GM18909 (cell line): ENCODE measurements around the gene LRRC1.
"Not testable (repeated sequence)": the region's sequence is repeated elsewhere in the genome, so short reads cannot be mapped to it uniquely, and the experiment has no call there.

Source experiments
- ATAC-seq: cut with Tn5 transposase; IDR thresholded peaks from one replicate; pipeline ENCODE4 v1.9.1; 2021; ENCODE audit warnings: mild to moderate bottlenecking; ENCODE audit not compliant: unreplicated experiment, poor library complexity

LRRC1 gene

GRCh38 chr6:53790886-53791285, 3.9 kb upstream of the LRRC1 start:
- no peak for ATAC-seq

DNA sequence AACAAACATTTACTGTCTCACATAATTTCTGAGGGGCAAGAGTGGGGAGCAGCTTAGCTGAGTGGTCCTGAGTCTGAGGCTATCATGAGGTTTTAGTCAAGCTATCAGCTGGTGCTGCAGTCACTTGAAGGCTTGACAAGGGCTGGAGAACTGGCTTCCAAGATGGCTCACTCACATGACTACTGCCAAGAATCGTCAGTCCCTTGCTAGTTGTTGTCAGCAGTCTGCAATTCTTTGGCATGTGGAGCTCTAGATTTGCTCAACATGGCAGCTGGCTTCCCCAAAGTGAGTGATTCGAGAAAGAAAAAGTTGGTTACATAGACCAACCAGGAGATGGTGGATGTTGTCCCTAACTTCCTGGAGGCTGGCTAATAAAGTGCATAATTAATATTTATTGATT, 2.8 kb upstream of the LRRC1 start:
- ATAC-seq = no peak

DNA sequence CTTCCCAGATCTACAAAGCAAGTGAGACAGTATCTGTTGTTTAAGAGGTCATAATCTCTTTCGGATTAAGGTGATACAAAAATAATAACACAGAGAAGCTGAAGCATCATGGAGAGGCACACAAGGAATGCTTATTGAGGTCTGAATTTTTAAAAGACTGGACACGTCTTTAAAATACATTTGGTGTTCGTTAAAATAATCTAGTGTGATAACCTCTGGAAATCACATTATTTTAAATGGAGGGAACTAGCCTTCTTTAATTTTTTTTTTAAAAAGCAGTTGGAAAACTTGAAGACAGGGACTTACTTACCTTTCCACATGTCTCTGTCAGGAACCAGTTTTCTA, 1.9 kb upstream of the LRRC1 start:
- no peak for ATAC-seq

DNA sequence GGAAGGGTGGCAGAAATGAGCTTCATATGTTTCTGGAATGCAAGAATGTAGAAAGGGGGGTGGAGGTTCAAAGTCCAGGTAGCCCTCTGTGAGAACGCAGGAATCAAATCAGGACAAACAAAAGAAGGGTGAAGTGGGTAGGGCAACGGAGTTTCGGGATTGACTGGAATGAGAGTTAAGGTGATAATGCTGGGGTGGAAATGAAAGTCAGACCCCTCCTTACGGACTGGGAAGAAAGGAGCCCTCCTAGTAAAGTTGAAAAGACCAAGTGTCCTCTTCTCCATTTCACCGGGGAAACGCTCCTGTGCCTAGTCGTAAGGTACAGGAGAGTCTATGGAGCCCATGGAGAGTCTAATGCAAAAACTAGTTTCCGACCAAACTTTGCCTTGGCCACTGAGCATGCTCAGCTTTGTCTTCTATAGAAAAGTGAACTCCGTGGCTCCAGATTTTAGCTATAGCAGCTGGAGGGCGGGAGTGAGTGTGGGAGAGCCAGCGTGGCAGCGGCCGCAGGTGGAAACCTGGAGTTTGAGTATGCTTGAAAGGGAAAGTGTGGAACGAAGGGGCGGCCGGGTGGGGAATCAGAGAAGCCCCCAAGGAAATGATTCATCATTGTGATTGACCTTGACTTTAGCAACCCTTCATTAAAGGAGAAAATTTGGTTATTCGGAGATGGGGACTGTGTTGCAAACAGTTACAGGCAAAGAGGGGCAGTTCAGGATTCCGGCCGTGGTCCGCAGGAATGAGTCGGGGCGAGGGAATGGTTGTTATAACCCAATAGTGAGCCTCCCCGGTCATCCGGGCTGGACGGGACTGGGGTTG, 1.3 kb upstream of the LRRC1 start:
- ATAC-seq = peak; percentile 25

DNA sequence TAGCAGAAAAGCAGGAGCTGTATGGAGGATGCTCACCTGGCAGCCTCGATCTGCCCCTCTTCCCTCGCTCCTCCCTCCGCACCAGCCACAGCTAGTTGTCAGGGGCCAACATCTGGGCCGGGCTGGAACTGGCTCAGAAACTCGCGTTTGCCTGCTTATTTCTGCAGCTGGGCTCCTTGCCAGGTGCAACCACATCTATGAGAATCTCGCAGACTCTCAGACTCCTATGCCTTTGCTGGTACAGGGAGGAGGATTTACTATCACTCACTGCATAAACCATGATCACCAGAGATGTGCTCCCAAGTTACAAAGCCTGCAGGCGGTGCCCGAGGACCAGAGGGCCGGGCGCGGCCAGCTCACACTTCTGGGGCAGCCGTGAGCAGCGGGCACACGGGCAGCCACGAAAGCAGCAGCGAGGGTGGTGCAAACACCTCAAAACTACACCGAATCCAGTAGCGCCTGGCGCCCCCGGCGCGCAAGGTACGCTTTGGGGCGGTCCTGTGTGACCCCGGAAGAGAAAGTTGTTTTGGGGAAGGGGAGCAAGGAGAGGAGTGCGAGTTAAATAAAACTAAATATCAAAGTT, 577 bp upstream of the LRRC1 start:
- ATAC-seq = peak; percentile 69

DNA sequence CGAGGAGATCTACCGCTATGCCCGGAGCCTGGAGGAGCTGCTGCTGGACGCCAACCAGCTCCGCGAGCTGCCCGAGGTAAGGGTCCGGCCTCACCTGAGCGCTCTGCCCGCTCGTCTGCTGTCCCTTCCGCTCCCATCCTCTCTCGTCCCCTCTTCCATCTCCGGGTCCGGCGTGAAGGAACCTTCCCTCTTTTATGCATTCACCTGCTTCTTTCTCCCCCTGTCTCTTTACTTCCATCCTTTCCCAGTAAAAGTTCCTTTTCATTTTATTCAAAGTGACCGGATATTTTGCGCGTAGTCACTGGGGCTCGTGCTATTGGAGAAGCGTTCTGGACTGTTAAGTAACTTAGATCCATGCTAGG, 516 bp downstream of the LRRC1 start:
- ATAC-seq = peak; percentile 26

GRCh38 chr6:53795702-53796450, 1.1 kb downstream of the LRRC1 start:
- no peak for ATAC-seq

DNA sequence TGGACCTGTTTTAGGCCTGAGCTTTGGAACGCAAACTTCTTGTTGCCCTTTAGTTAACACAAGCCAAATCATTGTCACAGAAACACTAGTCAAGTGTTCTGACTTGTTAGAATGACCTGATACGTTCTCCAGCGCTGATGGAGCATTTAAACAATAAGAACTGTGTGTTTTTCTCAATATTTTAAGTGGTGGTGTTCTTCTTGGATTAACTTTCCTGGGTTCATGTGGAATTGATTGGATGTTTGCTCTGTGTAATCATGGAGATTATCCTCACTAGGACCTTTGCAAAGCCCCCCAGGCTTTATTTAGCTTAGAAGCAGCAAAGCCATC, 1.6 kb downstream of the LRRC1 start:
- ATAC-seq = no peak

DNA sequence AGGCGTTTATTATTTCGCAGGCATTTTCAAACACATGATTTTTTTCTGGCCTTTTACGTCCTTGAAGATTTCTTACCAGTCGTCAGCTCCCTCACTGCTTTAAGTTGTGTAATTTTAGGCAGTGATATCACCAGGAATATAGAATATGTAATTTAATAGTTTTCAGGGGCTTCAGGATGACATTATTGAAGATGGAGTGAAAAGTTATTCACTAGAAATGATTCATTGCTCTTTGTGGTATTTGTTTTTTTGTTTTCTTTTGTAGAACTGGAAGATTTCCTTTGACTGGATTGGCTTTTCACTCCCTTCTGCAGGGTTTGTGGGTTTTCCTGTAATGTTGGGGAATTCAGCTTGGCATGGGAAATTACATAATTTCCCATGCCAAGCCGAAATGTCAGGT, 2.0 kb downstream of the LRRC1 start:
- no peak for ATAC-seq

DNA sequence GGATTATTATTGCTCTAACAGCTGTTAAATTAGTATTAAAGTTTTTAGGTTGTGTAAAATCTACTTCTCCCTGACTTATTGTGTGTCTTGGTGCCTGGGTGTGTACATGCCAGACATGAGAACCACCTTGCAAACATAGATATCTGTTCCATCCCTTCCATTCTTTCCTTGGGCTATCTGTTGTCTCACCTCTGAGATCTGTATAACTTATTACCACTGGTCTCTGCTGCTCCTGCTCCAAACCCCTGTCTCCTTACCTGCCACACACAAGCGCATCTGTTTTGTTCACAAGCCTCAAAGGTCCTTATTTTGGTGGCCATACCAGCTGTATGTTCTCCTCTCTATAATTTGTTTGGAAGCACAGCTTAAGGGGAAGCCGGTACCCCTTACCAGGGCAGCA, 2.5 kb downstream of the LRRC1 start:
- ATAC-seq = no peak

GRCh38 chr6:53799340-53799739, 4.5 kb downstream of the LRRC1 start:
- ATAC-seq = no peak

- no peak for ATAC-seq
These were observed 6.2 kb downstream of the LRRC1 start for GRCh38 chr6:53801022-53801421.

DNA sequence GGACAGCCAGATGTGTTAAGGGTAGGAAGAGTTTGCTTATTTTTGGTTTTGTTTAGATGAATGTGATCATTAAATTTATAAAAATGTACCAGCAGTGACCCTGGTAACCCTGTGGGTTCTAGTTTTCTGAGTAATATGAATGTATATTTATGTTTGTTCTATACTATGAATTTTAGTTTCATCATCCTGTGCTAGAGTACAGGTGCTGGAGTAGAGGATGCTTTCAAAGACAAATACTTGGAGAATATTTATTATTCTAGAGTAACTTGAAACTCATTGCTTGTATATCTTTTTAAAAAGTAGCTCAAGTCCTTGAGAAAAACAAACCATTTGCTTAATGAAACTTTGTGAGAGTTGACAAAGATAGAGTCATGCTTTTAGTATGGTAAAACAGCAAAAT, 7.8 kb downstream of the LRRC1 start:
- no peak for ATAC-seq

DNA sequence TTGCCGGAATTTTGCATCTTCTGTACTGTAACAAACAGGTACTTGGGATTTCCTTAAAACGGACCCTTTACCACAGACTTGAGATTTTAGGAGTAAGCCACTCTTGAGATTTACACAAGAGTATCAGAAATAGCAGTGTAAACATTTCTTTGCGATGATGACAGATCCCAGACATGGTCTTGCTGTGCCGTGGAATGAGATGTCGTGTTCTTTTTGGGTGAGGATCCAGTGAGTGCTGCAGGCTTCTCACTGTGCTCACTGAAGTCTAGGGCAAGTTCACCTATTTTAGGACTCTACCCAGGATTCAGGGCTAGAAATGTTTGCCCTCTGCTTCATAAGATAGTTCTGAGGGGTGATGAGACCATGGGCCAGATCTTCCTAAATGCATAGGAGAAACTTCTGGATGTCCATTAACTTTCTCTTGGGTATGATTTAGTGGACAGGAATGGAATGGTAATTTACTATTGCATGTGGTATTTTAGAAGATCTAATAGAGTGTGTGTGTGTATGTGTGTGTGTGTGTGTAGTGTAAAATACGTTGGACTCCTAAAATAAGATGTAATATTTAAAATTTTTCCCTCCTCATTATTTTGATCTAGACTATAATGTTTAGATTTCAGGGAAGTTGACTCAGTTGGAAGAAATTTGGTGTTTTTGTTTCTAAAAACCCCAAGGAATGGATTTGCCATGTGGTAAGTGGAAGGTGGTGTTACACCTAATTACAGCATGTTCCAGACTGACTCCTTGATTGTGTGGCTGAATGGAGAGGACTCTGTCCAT, 8.5 kb downstream of the LRRC1 start:
- no peak for ATAC-seq

DNA sequence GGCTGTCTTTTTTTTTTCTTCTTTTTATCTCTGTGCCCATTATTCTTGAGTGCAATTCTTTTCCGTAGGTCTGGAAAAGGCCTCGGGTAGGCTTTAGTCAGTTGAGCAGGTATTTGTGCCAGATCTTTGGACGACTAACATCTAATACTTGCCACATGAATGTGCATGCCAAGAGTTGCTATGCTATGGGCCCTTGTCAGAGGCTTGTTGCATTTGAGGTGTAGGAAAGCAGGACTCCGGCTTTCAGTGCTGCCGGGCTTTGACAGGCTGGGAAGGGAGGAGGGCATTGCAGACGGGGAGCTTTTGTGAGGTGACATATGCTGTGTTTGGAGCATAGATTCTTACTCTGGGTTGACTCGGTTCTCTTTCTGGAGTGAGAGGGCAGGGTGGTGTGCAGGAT, 10.2 kb downstream of the LRRC1 start:
- no peak for ATAC-seq

DNA sequence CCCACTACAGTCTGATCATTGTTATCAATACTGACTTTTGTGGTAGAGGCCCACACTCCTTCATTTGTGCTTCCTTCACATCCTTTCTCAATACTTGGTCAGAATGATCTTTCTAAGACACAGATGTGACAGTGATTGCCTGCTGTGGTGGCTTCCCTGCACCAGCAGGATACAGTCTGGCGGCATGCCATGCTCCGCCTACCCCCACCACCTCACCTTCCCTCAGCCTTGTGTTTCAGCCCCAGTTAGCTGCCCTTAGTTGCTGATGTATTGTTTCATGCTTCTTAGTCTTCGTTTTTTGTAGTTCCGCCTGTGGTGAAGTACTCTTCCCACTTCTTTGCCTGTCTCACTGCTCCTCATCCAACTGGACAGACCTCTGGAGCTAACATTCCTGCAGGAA, 10.9 kb downstream of the LRRC1 start:
- ATAC-seq = no peak

DNA sequence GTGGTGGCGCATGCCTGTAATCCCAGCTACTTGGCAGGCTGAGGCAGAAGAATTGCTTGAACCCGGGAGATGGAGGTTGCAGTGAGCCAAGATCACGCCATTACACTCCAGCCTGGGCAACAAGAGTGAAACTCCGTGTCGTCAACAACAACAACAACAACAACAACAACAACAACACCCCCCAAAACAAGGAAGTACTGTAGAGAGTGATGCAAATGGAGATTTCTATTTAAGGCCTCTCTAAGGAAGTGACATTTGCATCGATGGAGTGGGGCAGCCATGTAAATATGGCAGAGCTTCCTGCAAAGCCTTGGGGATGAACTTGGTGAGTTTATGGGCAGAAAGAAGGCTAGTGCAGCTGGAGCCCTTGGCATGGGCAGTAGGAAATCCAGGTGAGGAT, 12.8 kb downstream of the LRRC1 start:
- not testable (repeated sequence) for ATAC-seq

DNA sequence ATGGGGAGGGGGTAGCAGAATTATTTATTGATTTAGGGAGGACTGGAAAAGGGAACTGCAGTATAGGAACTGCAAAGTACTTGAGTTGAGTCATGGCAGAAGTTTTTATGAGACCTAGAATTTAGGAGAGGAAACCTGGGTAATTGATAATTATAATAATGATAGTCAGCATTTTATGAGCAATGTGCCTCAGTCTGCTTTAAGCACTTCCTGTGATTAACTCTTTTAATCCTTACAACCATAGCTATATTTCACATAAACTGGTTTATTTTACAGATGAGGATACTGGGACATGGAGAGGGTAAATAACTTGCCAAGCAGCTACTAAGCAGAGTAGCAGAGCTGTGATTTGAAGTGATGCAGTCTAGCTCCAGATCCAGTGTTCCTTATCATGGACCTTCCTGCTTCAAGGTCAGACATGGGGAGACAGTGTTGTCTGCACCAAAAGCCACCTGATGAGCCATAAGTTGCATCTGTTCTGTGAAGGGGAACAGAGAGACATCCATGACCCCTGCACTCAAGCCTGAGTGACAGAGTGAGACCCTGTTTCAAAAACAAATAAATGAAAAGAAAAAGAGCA, 13.6 kb downstream of the LRRC1 start:
- no peak for ATAC-seq

- ATAC-seq = no peak
These were observed 14.9 kb downstream of the LRRC1 start for GRCh38 chr6:53809691-53810090.

DNA sequence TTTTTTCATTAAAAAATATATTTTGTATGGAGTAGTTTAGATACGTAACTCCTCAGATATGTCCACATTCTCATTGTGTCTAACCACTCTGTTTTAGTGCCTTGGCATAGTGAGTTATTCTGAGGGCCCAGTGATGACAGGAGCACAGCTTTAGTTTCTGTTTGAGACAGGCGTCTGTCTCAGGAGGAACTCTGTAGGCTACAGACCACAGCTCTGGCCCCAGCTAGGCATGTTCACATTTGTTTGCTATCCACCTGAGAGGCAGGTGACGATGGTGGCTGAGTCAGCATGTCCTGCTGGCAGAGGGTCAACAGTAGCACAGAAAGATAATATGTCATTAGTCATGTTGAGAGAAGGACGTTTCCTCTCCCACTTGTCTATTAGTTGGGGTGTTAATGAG, 16.3 kb downstream of the LRRC1 start:
- peak; percentile 92 for ATAC-seq

GRCh38 chr6:53811746-53812145, 16.9 kb downstream of the LRRC1 start:
- no peak for ATAC-seq
